Rectal smooth muscle tissue (tissue), 1 donor: Measurements from ENCODE around the gene PITX1.

Experiments used
- H3K27ac ChIP-seq: one replicate; pipeline ENCODE4 v1.7.0; 2013; ENCODE audit warnings: low read depth, low read length, inconsistent platforms
- H3K27me3 ChIP-seq: one replicate; pipeline ENCODE4 v1.7.0; 2013; ENCODE audit warnings: low read length; ENCODE audit not compliant: control insufficient read depth, insufficient read depth
- H3K36me3 ChIP-seq: one replicate; pipeline ENCODE4 v1.7.0; 2013; ENCODE audit warnings: low read length; ENCODE audit not compliant: control insufficient read depth, insufficient read depth
- H3K4me1 ChIP-seq: one replicate; pipeline ENCODE4 v1.7.0; 2013; ENCODE audit warnings: low read length; ENCODE audit not compliant: control insufficient read depth, insufficient read depth
- H3K4me3 ChIP-seq: one replicate; pipeline ENCODE4 v1.7.0; 2013; ENCODE audit warnings: low read length
- H3K9ac ChIP-seq: one replicate; pipeline ENCODE4 v1.7.0; 2013; ENCODE audit warnings: low read length

The PITX1 gene

GRCh38 chr5:135029477-135030122 is 4.4 kb downstream of the PITX1 start:
- H3K27ac ChIP-seq = no peak overlapping the region
- H3K27me3 ChIP-seq = peaks cover 54% of the 10 kb centered on the region
- H3K9ac ChIP-seq = no peak overlapping the region
- peaks cover 7% of the 10 kb centered on the region for H3K4me1 ChIP-seq
- H3K4me3 ChIP-seq = no peak overlapping the region
- no peaks in the 10 kb centered on the region for H3K36me3 ChIP-seq

DNA sequence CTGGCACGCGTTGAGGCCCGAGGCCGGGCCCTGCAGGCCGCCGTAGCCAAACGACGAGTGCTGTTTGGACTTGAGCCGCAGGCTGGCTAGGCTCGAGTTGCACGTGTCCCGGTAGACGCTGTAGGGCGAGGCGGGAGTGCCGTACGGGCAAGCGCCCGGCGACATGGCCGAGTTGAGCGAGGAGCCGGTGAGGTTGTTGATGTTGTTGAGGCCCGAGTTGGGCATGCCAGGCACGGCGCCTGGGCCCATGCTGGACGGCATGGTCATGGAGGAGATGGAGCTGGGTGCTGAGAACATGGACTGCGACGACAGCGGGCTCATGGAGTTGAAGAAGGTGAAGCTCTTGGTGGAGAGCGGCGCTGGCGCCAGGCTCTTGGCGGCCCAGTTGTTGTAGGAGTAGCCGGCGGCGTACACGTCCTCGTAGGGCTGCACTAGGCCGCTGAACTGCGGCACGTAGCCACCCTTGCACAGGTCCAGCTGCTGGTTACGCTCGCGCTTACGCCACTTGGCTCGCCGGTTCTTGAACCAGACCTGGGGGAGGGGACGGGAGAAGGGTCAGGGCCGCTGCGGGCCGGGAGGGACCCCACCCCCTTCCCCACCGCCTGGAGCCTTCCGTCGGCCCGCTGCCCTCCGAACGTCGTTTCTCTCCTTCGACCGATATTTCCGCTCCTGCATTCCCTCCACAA is 5.1 kb downstream of the PITX1 start:
- Histone ChIP-seq H3K27me3 (peaks cover 54% of the 10 kb centered on the region), H3K36me3 (no peaks in the 10 kb centered on the region), H3K27ac (no peak overlapping the region), H3K4me3 (no peak overlapping the region), H3K4me1 (peaks cover 7% of the 10 kb centered on the region), H3K9ac (no peak overlapping the region)

DNA sequence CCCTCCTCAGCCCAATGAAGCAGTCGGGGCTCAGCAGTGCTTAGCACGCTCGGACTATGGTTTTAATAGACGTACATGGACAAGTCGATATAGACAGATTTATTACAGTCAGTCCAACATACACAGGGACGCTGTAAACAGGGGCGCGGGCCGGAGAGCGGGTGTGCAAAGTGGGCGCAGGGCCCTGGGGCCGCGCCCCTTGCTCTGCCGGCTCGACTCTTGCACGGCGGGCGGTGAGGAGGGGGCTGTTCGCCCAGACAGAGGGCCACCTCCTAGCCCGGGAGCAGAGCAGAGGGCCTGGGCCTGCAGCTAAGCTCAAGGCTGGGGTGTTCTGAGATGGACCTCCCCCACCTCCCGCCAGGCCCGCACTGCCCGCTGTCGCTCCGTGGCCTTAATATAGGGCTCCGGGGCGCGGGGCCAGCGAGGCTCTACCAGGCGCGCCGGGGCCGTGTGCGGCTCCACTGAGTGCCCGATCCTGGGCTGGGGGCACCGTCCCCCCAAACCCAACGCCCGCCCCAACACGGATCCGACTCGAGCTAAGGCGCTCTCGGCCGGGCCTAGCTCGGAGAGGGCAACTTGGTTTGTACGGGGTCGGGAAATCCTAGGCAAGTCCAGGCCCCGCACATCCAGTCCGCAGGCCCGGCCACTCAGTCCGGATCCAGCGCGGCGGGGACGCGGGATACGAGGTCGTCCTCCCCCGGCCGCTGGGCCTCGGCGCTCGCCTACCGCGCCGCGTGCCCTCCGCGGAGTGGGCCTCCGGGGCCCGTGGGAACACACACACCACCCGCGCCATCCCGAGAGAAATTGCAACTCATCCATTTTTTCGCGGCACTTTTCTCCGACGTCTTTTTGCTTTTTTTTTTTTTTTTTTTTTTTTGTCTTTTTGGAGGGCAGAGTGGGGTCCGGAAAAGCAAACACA is 6.1 kb downstream of the PITX1 start:
- H3K27ac ChIP-seq = no peak overlapping the region
- H3K4me1 ChIP-seq = peaks cover 7% of the 10 kb centered on the region
- H3K27me3 ChIP-seq = peaks cover 49% of the 10 kb centered on the region
- no peaks in the 10 kb centered on the region for H3K36me3 ChIP-seq
- H3K4me3 ChIP-seq = no peak overlapping the region
- no peak overlapping the region for H3K9ac ChIP-seq

- Histone ChIP-seq H3K4me1 (peaks cover 7% of the 10 kb centered on the region), H3K9ac (no peak overlapping the region), H3K27ac (no peak overlapping the region), H3K4me3 (no peak overlapping the region), H3K27me3 (peaks cover 48% of the 10 kb centered on the region), H3K36me3 (no peaks in the 10 kb centered on the region)
These were observed 6.7 kb downstream of the PITX1 start for GRCh38 chr5:135027266-135027696.

DNA sequence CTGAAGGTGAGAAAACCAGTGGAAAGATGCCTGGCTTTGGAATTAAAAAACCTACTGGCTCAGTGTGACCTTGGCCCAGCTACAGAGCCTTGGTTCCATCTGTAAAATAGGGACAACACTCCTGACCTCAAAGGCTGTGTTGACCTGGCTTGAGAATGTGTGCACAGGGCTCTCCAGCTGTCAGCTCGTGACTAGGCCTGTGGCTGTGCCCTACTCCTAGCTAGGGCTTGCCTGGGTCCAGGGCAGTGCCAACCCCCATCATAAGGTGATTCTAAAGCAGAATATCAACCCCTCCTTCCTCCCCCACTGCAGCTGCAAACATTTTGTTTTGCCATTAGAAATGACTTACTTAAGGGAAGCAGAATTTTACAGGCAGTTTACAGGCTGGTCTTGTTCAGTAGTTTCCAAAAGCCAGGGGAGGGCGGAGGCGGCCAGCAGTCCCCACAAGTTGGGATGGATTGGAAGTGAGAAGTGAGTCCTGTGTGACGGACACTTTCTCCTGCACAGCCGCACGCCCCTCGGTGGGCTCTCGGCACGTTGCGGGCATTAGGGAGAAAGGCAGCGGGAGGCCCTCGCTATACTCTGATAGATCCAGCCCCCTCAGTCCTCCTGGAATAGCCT is 7.3 kb downstream of the PITX1 start:
- no peaks in the 10 kb centered on the region for H3K36me3 ChIP-seq
- no peak overlapping the region for H3K27ac ChIP-seq
- H3K4me3 ChIP-seq = no peak overlapping the region
- H3K27me3 ChIP-seq = peaks cover 43% of the 10 kb centered on the region
- peaks cover 7% of the 10 kb centered on the region for H3K4me1 ChIP-seq
- no peak overlapping the region for H3K9ac ChIP-seq

- H3K27me3 ChIP-seq = peaks cover 35% of the 10 kb centered on the region
- no peak overlapping the region for H3K27ac ChIP-seq
- peaks cover 6% of the 10 kb centered on the region for H3K4me1 ChIP-seq
- no peak overlapping the region for H3K4me3 ChIP-seq
- no peaks in the 10 kb centered on the region for H3K36me3 ChIP-seq
- no peak overlapping the region for H3K9ac ChIP-seq
These were observed 8.0 kb downstream of the PITX1 start for GRCh38 chr5:135025730-135026644.

- no peaks in the 10 kb centered on the region for H3K4me1 ChIP-seq
- H3K27me3 ChIP-seq = peaks cover 27% of the 10 kb centered on the region
- H3K27ac ChIP-seq = no peak overlapping the region
These were observed 8.9 kb downstream of the PITX1 start for GRCh38 chr5:135024956-135025729.

GRCh38 chr5:135020111-135020895 is 13.7 kb downstream of the PITX1 start:
- no peaks in the 10 kb centered on the region for H3K27me3 ChIP-seq
- no peak overlapping the region for H3K9ac ChIP-seq
- no peak overlapping the region for H3K27ac ChIP-seq
- H3K36me3 ChIP-seq = no peaks in the 10 kb centered on the region
- no peak overlapping the region for H3K4me3 ChIP-seq
- no peaks in the 10 kb centered on the region for H3K4me1 ChIP-seq

More at GRCh38 chr5:135024956-135025729, 8.9 kb downstream of the PITX1 start:
- no peak overlapping the region for H3K9ac ChIP-seq
- no peaks in the 10 kb centered on the region for H3K36me3 ChIP-seq
- no peak overlapping the region for H3K4me3 ChIP-seq

DNA sequence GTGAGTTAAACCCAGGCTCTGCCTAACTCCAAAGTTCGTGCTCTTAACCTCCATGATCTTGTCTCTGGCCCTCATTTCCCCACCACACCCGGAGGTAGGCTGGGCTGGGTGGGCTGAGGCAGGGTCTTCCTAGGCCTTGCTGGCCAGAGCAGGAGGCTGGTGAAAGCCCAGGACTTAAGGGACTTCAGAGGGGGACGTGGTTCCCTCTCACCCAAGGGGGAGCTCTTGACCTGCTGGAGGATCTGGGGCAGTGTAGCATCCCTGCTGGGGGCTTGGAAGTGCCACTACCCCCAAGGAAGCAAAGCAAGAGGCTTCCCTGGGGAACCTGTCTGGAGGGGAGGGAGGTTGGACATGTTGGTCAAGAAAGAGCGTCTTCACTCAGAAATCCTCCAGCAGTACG is 14.7 kb downstream of the PITX1 start:
- H3K4me1 ChIP-seq = peaks cover 4% of the 10 kb centered on the region
- no peak overlapping the region for H3K27ac ChIP-seq
- H3K9ac ChIP-seq = no peak overlapping the region
- H3K4me3 ChIP-seq = no peak overlapping the region
- H3K36me3 ChIP-seq = no peaks in the 10 kb centered on the region
- H3K27me3 ChIP-seq = no peaks in the 10 kb centered on the region

DNA sequence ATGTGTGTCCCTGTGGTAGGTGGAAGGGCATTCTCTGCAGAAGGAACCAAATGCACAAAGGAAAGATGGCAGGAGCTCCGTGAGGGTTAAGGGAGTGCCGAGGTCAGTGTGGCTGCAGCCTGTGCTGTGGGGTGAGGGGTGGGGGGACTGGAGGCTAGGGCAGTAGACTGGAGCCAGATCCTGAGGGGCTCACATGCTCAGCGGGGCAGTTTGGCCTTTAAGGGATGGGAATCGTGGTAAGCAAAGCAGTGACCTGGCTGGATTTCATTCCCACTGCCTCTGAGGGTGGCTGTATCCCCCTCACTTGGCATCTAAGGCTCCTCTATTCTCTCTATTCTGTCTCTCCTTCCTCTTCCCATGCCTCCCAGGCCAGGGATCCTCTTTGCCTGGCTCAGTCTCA is 15.6 kb downstream of the PITX1 start:
- no peak overlapping the region for H3K9ac ChIP-seq
- no peaks in the 10 kb centered on the region for H3K36me3 ChIP-seq
- H3K27ac ChIP-seq = no peak overlapping the region
- H3K27me3 ChIP-seq = no peaks in the 10 kb centered on the region
- no peak overlapping the region for H3K4me3 ChIP-seq
- peaks cover 9% of the 10 kb centered on the region for H3K4me1 ChIP-seq
